CD4-positive, CD25-positive, alpha-beta regulatory T cell (primary cell): ENCODE measurements around the gene AQP12B. TPM values are rescaled to one million over a fixed set of nuclear protein-coding genes. Genes with fewer than 3 reads are reported as not detected.
"Not testable (repeated sequence)": the region's sequence is repeated elsewhere in the genome, so short reads cannot be mapped to it uniquely, and the experiment has no call there.

Experiments
- ATAC-seq, 2 donors: fragments of 150-1000 bp; cut with Tn5 transposase; one replicate each; pipeline ENCODE4 v1.10.0; 2021; ENCODE audit warnings: low read depth in 2 of 2, moderate number of reproducible peaks in 2 of 2, moderate library complexity in 1 of 2
- DNase-seq, 3 donors: peaks; one replicate each; pipeline versions ENCODE4 v3.0.0 to v3.0.0-alpha.2; 2012 to 2022; ENCODE audit warnings: mixed read lengths in 1 of 3
- H3K27ac ChIP-seq: one replicate; pipeline ENCODE4 v1.7.0; 2013; ENCODE audit warnings: mild to moderate bottlenecking, low read length; ENCODE audit not compliant: insufficient read depth, poor library complexity, severe bottlenecking
- H3K27me3 ChIP-seq: one replicate; pipeline ENCODE4 v1.7.0; 2013; ENCODE audit warnings: low read length; ENCODE audit not compliant: control insufficient read depth, insufficient read depth
- H3K36me3 ChIP-seq: one replicate; pipeline ENCODE4 v1.7.0; 2013; ENCODE audit warnings: mild to moderate bottlenecking, low read length, moderate library complexity; ENCODE audit not compliant: control insufficient read depth, insufficient read depth
- H3K4me1 ChIP-seq: 2 replicates; pipeline ENCODE4 v1.7.0; 2013; ENCODE audit warnings: mild to moderate bottlenecking, low read length; ENCODE audit not compliant: insufficient read depth, control insufficient read depth, poor library complexity, severe bottlenecking
- H3K4me3 ChIP-seq: one replicate; pipeline ENCODE4 v1.7.0; 2013; ENCODE audit warnings: low read depth, mild to moderate bottlenecking, low read length, moderate library complexity
- H3K9me3 ChIP-seq, 2 experiments: 1 replicate in 1 of 2; 2 replicates in 1 of 2; pipeline ENCODE4 v1.7.0; 2013; ENCODE audit warnings: low read length in 2 of 2, mild to moderate bottlenecking in 1 of 2, moderate library complexity in 1 of 2; ENCODE audit not compliant: control insufficient read depth in 2 of 2
- H3K27ac Mint-ChIP-seq, 3 donors: one replicate each; pipeline ENCODE4 v1.8.0; 2020 to 2022; ENCODE audit warnings: mild to moderate bottlenecking in 3 of 3, mixed read lengths in 3 of 3, moderate library complexity in 2 of 3
- H3K27me3 Mint-ChIP-seq: one replicate; pipeline ENCODE4 v1.8.0; 2022; ENCODE audit warnings: mild to moderate bottlenecking, mixed read lengths
- H3K36me3 Mint-ChIP-seq: one replicate; pipeline ENCODE4 v1.8.0; 2020; ENCODE audit warnings: mixed read lengths
- H3K4me1 Mint-ChIP-seq, 4 donors: one replicate each; pipeline ENCODE4 v1.8.0; 2020 to 2022; ENCODE audit warnings: mixed read lengths in 4 of 4, mild to moderate bottlenecking in 1 of 4
- H3K4me3 Mint-ChIP-seq, 4 donors: one replicate each; pipeline ENCODE4 v1.8.0; 2020 to 2022; ENCODE audit warnings: mild to moderate bottlenecking in 4 of 4, mixed read lengths in 4 of 4, moderate library complexity in 3 of 4
- H3K9me3 Mint-ChIP-seq, 7 donors: one replicate each; pipeline ENCODE4 v1.8.0; 2020 to 2022; ENCODE audit warnings: mixed read lengths in 7 of 7, mild to moderate bottlenecking in 3 of 7, moderate library complexity in 2 of 7
- polyA plus RNA-seq, 4 donors: library from polyadenylated mRNA; unstranded; fragments of 300-500 nt; fragmentation: Illumina TruSeq; gene quantifications; one replicate each; pipeline ENCODE4 v1.2.3, GENCODE V29; 2021
- total RNA-seq: library from RNA; stranded (reverse); gene quantifications from one replicate; pipeline ENCODE4 v1.2.3, GENCODE V29; 2022

The AQP12B gene
- not detected for total RNA-seq
- not detected for polyA plus RNA-seq

GRCh38 chr2:240682431-240683224, at the start of gene AQP12B:
TSS of gene AQP12B (minus strand) at chr2:240682885. CDS start at chr2:240682837, 48 bp downstream.
- H3K27me3 Mint-ChIP-seq, H3K27ac ChIP-seq, H3K27ac Mint-ChIP-seq, H3K36me3 ChIP-seq, H3K9me3 Mint-ChIP-seq, H3K4me1 ChIP-seq, DNase-seq, H3K4me1 Mint-ChIP-seq, H3K9me3 ChIP-seq, H3K36me3 Mint-ChIP-seq, H3K27me3 ChIP-seq, H3K4me3 ChIP-seq: not testable (repeated sequence)
- peak in 1 of 2 donors; percentile 14 for ATAC-seq
- H3K4me3 Mint-ChIP-seq: peak within 1 kb of the TSS in 2 of 4 donors; percentile 21 to 50

GRCh38 chr2:240732184-240732583, 49.5 kb upstream of the AQP12B start:
- no peaks in the 10 kb centered on the region for H3K36me3 Mint-ChIP-seq
- DNase-seq: no peak
- H3K27ac Mint-ChIP-seq: no peak overlapping the region
- Histone ChIP-seq H3K27ac (no peak overlapping the region), H3K36me3 (no peaks in the 10 kb centered on the region), H3K27me3 (no peaks in the 10 kb centered on the region), H3K4me1 (no peaks in the 10 kb centered on the region), H3K4me3 (no peak overlapping the region), H3K9me3 (no peaks in the 10 kb centered on the region)
- no peak for ATAC-seq
- no peak overlapping the region for H3K4me3 Mint-ChIP-seq
- peaks cover 0 to 2% (median 0%) of the 10 kb centered on the region in 4 donors for H3K4me1 Mint-ChIP-seq
- no peaks in the 10 kb centered on the region for H3K27me3 Mint-ChIP-seq
- no peaks in the 10 kb centered on the region for H3K9me3 Mint-ChIP-seq

- no peak for DNase-seq
- H3K4me3 ChIP-seq: no peak overlapping the region
- Mint-ChIP-seq H3K9me3 (no peaks in the 10 kb centered on the region), H3K27ac (no peak overlapping the region), H3K36me3 (no peaks in the 10 kb centered on the region), H3K4me3 (no peak overlapping the region), H3K27me3 (no peaks in the 10 kb centered on the region), H3K4me1 (peaks cover 0 to 2% (median 0%) of the 10 kb centered on the region in 4 donors)
- H3K27ac ChIP-seq: no peak overlapping the region
- ATAC-seq: no peak
- H3K27me3 ChIP-seq: no peaks in the 10 kb centered on the region
- no peaks in the 10 kb centered on the region for H3K36me3 ChIP-seq
- no peaks in the 10 kb centered on the region for H3K4me1 ChIP-seq
- H3K9me3 ChIP-seq: no peaks in the 10 kb centered on the region
These were observed 48.5 kb upstream of the AQP12B start for GRCh38 chr2:240731178-240731545.

GRCh38 chr2:240730501-240731177, 48.0 kb upstream of the AQP12B start:
- Histone ChIP-seq H3K27me3 (no peaks in the 10 kb centered on the region), H3K4me3 (no peak overlapping the region), H3K4me1 (no peaks in the 10 kb centered on the region), H3K9me3 (no peaks in the 10 kb centered on the region), H3K27ac (no peak overlapping the region), H3K36me3 (no peaks in the 10 kb centered on the region)
- no peak overlapping the region for H3K27ac Mint-ChIP-seq
- peaks cover 0 to 2% (median 0%) of the 10 kb centered on the region in 4 donors for H3K4me1 Mint-ChIP-seq
- ATAC-seq (no peak), DNase-seq (no peak)
- H3K4me3 Mint-ChIP-seq: no peak overlapping the region
- H3K27me3 Mint-ChIP-seq: no peaks in the 10 kb centered on the region
- H3K36me3 Mint-ChIP-seq: no peaks in the 10 kb centered on the region
- H3K9me3 Mint-ChIP-seq: no peaks in the 10 kb centered on the region

- ATAC-seq (no peak), DNase-seq (no peak)
- no peaks in the 10 kb centered on the region for H3K36me3 Mint-ChIP-seq
- H3K27me3 Mint-ChIP-seq: no peaks in the 10 kb centered on the region
- H3K27ac Mint-ChIP-seq: peak overlapping the region in 1 of 3 donors; percentile 20
- Histone ChIP-seq H3K36me3 (no peaks in the 10 kb centered on the region), H3K9me3 (no peaks in the 10 kb centered on the region), H3K27me3 (no peaks in the 10 kb centered on the region), H3K27ac (no peak overlapping the region), H3K4me3 (no peak overlapping the region), H3K4me1 (no peaks in the 10 kb centered on the region)
- H3K4me3 Mint-ChIP-seq: no peak overlapping the region
- no peaks in the 10 kb centered on the region for H3K9me3 Mint-ChIP-seq
- H3K4me1 Mint-ChIP-seq: peaks cover 0 to 2% (median 0%) of the 10 kb centered on the region in 4 donors
These were observed 46.1 kb upstream of the AQP12B start for GRCh38 chr2:240728827-240729226.

- H3K9me3 Mint-ChIP-seq: no peaks in the 10 kb centered on the region
- no peaks in the 10 kb centered on the region for H3K36me3 Mint-ChIP-seq
- H3K4me1 Mint-ChIP-seq: no peaks in the 10 kb centered on the region
- ATAC-seq (no peak), DNase-seq (no peak)
- H3K4me3 Mint-ChIP-seq: no peak overlapping the region
- no peaks in the 10 kb centered on the region for H3K4me1 ChIP-seq
- H3K27me3 Mint-ChIP-seq: no peaks in the 10 kb centered on the region
- H3K27ac ChIP-seq: no peak overlapping the region
- no peaks in the 10 kb centered on the region for H3K27me3 ChIP-seq
- H3K27ac Mint-ChIP-seq: no peak overlapping the region
- H3K36me3 ChIP-seq: no peaks in the 10 kb centered on the region
- H3K4me3 ChIP-seq: no peak overlapping the region
- H3K9me3 ChIP-seq: no peaks in the 10 kb centered on the region
These were observed 45.7 kb upstream of the AQP12B start for GRCh38 chr2:240728361-240728760.

GRCh38 chr2:240727913-240728312, 45.2 kb upstream of the AQP12B start:
- H3K27me3 ChIP-seq: no peaks in the 10 kb centered on the region
- no peak for ATAC-seq

GRCh38 chr2:240727439-240727838, 44.8 kb upstream of the AQP12B start:
- Mint-ChIP-seq H3K4me3 (no peak overlapping the region), H3K9me3 (no peaks in the 10 kb centered on the region), H3K36me3 (no peaks in the 10 kb centered on the region), H3K4me1 (no peaks in the 10 kb centered on the region), H3K27ac (no peak overlapping the region), H3K27me3 (no peaks in the 10 kb centered on the region)
- DNase-seq: no peak
- Histone ChIP-seq H3K36me3 (no peaks in the 10 kb centered on the region), H3K27ac (no peak overlapping the region), H3K4me3 (no peak overlapping the region), H3K4me1 (no peaks in the 10 kb centered on the region), H3K27me3 (no peaks in the 10 kb centered on the region), H3K9me3 (no peaks in the 10 kb centered on the region)
- no peak for ATAC-seq

More at GRCh38 chr2:240727913-240728312, 45.2 kb upstream of the AQP12B start:
- H3K9me3 Mint-ChIP-seq: no peaks in the 10 kb centered on the region
- Histone ChIP-seq H3K27ac (no peak overlapping the region), H3K36me3 (no peaks in the 10 kb centered on the region), H3K4me3 (no peak overlapping the region), H3K9me3 (no peaks in the 10 kb centered on the region), H3K4me1 (no peaks in the 10 kb centered on the region)
- H3K4me1 Mint-ChIP-seq: no peaks in the 10 kb centered on the region
- H3K27ac Mint-ChIP-seq: no peak overlapping the region
- H3K36me3 Mint-ChIP-seq: no peaks in the 10 kb centered on the region
- H3K27me3 Mint-ChIP-seq: no peaks in the 10 kb centered on the region
- DNase-seq: no peak
- no peak overlapping the region for H3K4me3 Mint-ChIP-seq
